Astrocyte of the spinal cord (primary cell): ENCODE measurements around the gene TRIP6.

Source experiments
- DNase-seq: peaks from one replicate; pipeline ENCODE4 v3.0.0; 2011; ENCODE audit warnings: low read depth, low spot score
- H3K4me3 ChIP-seq: 2 replicates; pipeline ENCODE4 v1.5.1; 2011; ENCODE audit warnings: low read depth, mild to moderate bottlenecking, low read length, moderate library complexity
- in situ Hi-C: cut with HindIII; loops from 2 replicates; pipeline ENCODE4 v1.10.0; 2017; ENCODE audit warnings: low sequenced_read_pairs
- TF ChIP-seq, protein P1 (sequence below): IDR thresholded peaks from 2 replicates; pipeline ENCODE4 v1.5.1; 2012; ENCODE audit warnings: low read depth, mild to moderate bottlenecking, low read length, inconsistent platforms

The TRIP6 gene

DNA sequence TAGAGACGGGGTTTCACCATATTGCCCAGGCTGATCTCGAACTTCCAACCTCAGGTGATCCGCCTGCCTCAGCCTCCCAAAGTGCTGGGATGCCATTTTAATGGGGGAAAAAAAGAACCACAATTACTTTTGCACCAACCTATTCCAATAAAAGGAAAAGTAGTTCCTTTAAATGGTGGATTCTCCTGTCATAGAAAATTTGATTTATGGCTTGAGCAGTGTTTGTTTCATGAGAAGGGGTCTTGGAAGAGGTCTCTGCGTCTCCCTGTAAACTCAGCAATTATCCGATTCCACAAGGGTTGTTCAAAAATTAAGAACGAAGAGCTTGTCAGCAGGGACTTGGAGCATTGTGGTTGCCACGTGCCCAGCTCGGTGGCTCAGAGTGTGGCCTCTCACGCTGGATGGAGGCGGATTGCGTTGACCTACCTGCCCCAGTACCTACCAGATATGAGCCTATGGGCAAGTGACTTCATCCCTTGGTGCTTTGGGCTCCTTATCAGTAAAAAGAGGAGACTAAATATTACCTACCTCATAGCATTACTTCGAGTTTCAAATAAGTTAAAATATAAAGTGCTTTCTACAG, 2.8 kb upstream of the TRIP6 start:
- H3K4me3 ChIP-seq = no peak overlapping the region
- TF ChIP-seq, protein P1, sequence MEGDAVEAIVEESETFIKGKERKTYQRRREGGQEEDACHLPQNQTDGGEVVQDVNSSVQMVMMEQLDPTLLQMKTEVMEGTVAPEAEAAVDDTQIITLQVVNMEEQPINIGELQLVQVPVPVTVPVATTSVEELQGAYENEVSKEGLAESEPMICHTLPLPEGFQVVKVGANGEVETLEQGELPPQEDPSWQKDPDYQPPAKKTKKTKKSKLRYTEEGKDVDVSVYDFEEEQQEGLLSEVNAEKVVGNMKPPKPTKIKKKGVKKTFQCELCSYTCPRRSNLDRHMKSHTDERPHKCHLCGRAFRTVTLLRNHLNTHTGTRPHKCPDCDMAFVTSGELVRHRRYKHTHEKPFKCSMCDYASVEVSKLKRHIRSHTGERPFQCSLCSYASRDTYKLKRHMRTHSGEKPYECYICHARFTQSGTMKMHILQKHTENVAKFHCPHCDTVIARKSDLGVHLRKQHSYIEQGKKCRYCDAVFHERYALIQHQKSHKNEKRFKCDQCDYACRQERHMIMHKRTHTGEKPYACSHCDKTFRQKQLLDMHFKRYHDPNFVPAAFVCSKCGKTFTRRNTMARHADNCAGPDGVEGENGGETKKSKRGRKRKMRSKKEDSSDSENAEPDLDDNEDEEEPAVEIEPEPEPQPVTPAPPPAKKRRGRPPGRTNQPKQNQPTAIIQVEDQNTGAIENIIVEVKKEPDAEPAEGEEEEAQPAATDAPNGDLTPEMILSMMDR = no peak
- in situ Hi-C loops = no loop called here
- DNase-seq = no peak

DNA sequence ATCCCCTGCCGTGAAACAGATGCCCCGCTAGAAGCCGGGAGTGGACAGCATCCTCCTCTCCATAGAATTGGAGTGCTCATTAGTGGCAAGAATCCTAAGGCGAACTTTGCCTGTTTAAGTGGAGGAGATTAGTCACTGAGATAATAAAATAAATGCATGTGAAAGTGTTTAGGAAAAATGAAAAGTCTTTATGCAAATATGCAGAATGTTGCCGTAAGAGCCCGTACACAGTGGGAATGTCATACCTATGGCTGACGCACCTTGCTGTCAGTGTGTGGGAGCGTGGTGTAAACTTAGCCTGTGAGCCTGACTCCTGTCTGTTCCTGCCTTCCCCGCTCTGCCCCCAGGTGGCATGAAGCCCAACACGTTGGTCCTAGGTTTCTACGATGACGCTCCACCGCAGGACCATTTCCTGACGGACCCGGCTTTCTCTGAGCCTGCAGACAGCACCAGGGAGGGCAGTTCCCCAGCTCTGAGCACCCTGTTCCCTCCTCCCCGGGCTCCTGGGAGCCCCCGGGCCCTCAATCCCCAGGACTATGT, 1.7 kb upstream of the TRIP6 start:
- TF ChIP-seq, protein P1 = no peak
- peak; percentile 47 for DNase-seq
- in situ Hi-C loops = no loop called here
- no peak overlapping the region for H3K4me3 ChIP-seq

DNA sequence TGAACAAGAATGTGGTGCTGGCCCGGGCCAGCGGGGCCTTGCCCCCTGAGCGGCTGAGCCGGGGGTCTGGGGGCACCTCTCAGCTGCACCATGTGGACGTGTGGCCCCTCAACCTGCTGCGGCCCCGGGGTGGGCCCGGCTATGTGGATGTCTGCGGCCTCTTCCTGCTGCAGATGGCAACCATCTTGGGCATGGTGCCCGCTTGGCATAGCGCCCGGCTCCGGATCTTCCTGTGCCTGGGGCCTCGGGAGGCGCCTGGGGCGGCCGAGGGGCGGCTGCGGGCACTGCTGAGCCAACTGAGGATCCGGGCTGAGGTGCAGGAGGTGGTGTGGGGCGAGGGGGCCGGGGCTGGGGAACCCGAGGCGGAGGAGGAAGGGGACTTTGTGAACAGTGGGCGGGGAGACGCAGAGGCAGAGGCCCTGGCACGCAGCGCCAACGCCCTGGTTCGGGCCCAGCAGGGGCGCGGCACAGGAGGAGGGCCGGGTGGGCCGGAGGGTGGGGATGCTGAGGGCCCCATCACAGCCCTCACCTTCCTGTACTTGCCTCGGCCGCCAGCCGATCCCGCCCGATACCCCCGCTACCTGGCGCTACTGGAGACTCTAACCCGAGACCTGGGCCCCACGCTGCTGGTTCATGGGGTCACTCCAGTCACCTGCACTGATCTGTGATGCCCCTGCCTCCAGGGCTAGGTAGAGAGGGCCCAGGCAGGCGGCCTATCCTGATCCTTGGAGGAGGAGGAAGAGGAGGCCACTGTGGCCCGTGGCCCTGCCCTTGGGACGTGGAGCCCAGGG, 1.1 kb upstream of the TRIP6 start:
- H3K4me3 ChIP-seq = no peak overlapping the region
- DNase-seq = peak; percentile 50
- in situ Hi-C loops = no loop called here

DNA sequence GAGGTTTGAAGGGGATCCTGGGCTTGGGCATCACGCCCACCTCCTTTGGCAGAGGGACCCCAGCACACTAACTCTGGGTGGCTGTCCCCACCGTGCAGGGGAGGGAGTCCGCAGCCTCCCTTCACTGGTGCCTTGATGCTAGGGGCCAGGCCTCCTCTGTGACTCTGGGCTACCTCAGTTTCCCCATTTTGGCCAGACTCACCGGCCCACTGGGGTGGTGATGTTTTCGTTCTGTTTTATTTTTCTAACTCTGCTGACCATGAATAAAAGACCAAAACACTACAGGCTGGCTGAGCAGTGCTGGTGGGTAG, 503 bp upstream of the TRIP6 start:
- H3K4me3 ChIP-seq = peak overlapping the region; percentile 93
- TF ChIP-seq, protein P1 = no peak
- in situ Hi-C loops = no loop called here
- no peak for DNase-seq

More for the DNA sequence above, 1.1 kb upstream of the TRIP6 start:
- TF ChIP-seq, protein P1 = no peak

DNA sequence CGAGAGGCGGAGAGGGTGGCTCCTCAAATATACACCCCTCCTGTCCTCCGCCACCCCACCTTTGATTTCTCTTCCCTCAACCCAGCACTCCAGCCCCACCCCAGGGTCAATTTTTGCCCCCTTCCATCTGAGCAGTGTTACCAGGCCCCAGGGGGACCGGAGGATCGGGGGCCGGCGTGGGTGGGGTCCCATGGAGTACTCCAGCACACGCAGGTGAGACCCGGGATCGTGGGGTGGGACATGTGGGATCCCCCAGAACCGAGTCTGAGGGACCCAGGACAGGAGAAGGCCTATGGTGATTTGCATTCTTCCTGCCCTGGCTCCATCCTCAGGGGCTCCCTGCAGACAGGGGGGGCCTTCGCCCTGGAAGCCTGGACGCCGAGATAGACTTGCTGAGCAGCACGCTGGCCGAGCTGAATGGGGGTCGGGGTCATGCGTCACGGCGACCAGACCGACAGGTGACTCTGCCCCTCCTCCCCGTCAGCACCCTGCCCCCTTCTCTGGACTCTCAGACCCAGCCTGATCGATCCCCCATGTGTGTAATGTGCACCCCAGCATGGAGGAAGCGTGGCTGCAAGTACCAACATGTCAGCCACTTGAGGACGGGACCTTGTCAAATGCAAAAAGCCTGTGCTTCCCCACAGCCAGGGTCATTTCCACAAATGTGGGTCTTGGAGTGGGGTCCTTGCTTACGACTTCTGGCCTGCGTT, 744 bp downstream of the TRIP6 start:
- TF ChIP-seq, protein P1 = no peak
- no peak for DNase-seq
- H3K4me3 ChIP-seq = peak overlapping the region; percentile 93
- in situ Hi-C loops = no loop called here

DNA sequence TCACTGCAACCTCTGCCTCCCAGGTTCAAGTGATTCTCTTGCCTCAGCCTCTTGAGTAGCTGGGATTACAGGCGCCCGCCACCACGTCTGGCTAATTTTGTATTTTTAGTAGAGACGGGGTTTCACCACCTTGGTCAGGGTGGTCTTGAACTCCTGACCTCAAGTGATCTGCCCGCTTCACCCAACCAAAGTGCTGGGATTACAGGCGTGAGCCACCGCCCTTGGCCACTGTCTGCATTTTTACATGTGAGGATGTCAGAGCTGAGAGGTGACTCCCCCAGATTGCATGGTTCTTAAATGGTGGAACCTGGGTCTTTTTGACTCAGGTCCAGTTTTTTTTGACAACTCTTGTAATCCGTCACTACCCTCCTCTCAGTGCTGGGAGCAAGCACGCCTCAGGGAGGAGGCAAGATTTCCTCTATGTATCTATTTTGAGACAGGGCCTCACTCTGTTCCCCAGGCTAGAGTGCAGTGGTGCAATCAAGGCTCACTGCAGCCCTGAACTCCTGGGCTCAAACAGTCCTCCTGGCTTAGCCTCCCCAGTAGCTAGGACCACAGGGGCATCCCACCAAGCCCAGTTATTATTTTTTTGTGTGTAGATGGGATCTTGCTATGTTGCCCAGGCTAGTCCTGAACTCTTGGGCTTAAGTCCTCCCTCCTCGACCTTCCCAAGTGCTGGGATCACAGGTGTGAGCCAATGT, 6.6 kb downstream of the TRIP6 start:
- TF ChIP-seq, protein P1 = no peak
- no peak for DNase-seq
- in situ Hi-C loops = no loop called here
- H3K4me3 ChIP-seq = no peak overlapping the region
